Measurements from ENCODE around the gene GRID2IP.
"Not testable (repeated sequence)": the region's sequence is repeated elsewhere in the genome, so short reads cannot be mapped to it uniquely, and the experiment has no call there.

GRID2IP gene

GRCh38 chr7:6453734-6454133 lies 97.5 kb downstream of the GRID2IP start:
- DNase-seq = no peak

- no peak for DNase-seq
Measured at GRCh38 chr7:6451224-6451705, 100.0 kb downstream of the GRID2IP start.

- not testable (repeated sequence) for DNase-seq
Measured at GRCh38 chr7:6450591-6450990, 100.7 kb downstream of the GRID2IP start.

- DNase-seq = not testable (repeated sequence)
Measured at GRCh38 chr7:6449884-6450283, 101.4 kb downstream of the GRID2IP start.

- no peak for DNase-seq
Measured at GRCh38 chr7:6448943-6449543, 102.2 kb downstream of the GRID2IP start.

GRCh38 chr7:6447581-6448199 lies 103.6 kb downstream of the GRID2IP start, which contains the start of gene DAGLB:
DAGLB (minus strand) TSS chr7:6447954; CDS start chr7:6447842, 112 bp downstream.
- DNase-seq = peak in 52 of 56 donors; percentile 39 to 92 (median 83)

Measured in nucleus accumbens (tissue), 56 donors.